Gastrocnemius medialis (tissue), 4 donors: ENCODE measurements around the gene AXL.

ENCODE experiments used
- POLR2A ChIP-seq, 2 donors: fragments of 450-650 bp; IDR thresholded peaks; one replicate each; pipeline ENCODE4 v1.6.1; 2017; ENCODE audit warnings: antibody characterized with exemption in 2 of 2, mild to moderate bottlenecking in 2 of 2, moderate library complexity in 2 of 2
- TF ChIP-seq, protein P1 (sequence below), 5 experiments: fragments of 450-650 bp in 3 of 5; fragments of 200-600 bp in 2 of 5; sonication (generic) in 2 of 5; IDR thresholded peaks in 4 of 5; conservative IDR thresholded peaks in 1 of 5; 1 replicate in 4 of 5; 2 replicates in 1 of 5; pipeline ENCODE4 v1.5.1; 2016 to 2019; ENCODE audit warnings: antibody characterized with exemption in 5 of 5, mild to moderate bottlenecking in 3 of 5, moderate library complexity in 3 of 5

DNA sequence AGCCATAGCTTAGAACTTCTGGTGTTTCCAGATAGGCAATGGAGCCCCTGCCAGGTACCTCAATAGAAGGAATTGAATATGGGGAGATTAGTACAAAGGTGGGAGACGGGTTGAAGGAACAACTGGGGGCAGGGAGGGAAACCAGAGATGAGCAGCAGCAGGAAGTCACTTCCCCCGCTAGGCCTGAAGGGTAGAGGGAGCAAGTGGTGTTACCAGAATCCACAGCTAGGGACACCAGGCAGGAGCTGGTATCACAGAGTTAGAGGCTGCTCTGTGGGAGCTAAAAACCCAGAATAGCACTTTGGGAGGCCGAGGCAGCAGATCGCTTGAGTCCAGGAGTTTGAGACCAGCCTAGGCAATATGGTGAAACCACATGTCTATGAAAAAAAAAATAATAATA lies 29.9 kb downstream of the AXL start:
- no peak for TF ChIP-seq POLR2A (IDR thresholded peaks at IDR 0.05)
- TF ChIP-seq, protein P1, sequence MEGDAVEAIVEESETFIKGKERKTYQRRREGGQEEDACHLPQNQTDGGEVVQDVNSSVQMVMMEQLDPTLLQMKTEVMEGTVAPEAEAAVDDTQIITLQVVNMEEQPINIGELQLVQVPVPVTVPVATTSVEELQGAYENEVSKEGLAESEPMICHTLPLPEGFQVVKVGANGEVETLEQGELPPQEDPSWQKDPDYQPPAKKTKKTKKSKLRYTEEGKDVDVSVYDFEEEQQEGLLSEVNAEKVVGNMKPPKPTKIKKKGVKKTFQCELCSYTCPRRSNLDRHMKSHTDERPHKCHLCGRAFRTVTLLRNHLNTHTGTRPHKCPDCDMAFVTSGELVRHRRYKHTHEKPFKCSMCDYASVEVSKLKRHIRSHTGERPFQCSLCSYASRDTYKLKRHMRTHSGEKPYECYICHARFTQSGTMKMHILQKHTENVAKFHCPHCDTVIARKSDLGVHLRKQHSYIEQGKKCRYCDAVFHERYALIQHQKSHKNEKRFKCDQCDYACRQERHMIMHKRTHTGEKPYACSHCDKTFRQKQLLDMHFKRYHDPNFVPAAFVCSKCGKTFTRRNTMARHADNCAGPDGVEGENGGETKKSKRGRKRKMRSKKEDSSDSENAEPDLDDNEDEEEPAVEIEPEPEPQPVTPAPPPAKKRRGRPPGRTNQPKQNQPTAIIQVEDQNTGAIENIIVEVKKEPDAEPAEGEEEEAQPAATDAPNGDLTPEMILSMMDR (IDR thresholded peaks at IDR 0.05 in 4 of 5, conservative IDR thresholded peaks at IDR 0.05 in 1 of 5) = no peak
